Activated CD4-positive, alpha-beta T cell treated with anti-CD3 and anti-CD28 coated beads, Interleukin-2, amount 10 ng/mL, durations not matched to agents 7 days and 5 days (primary cell): ENCODE results near the gene FAF2. TPM values are rescaled to one million over a fixed set of nuclear protein-coding genes. Genes with fewer than 3 reads are reported as not detected.
A peak's percentile ranks its signal among the peaks of the same experiment; 100 is the strongest.

Experiments used
- CTCF ChIA-PET: fragments of 350-600 bp; sonication (Branson Sonifier 250); formaldehyde crosslinking; loops from one replicate; lab custom pipeline; 2021; ENCODE audit warnings: antibody characterized with exemption; lab: Charles Lee
- POLR2A ChIA-PET: fragments of 350-600 bp; sonication (Branson Sonifier 250); formaldehyde crosslinking; loops from one replicate; lab custom pipeline; 2021; ENCODE audit warnings: antibody characterized with exemption; lab: Charles Lee
- DNase-seq: peaks from one replicate; pipeline ENCODE4 v3.0.0-alpha.2; 2020
- H3K27ac Mint-ChIP-seq: one replicate; pipeline ENCODE4 v1.8.0; 2021; ENCODE audit warnings: mild to moderate bottlenecking, moderate library complexity, mixed read lengths
- H3K27me3 Mint-ChIP-seq: one replicate; pipeline ENCODE4 v1.8.0; 2021; ENCODE audit warnings: mixed read lengths
- H3K36me3 Mint-ChIP-seq: one replicate; pipeline ENCODE4 v1.8.0; 2021; ENCODE audit warnings: low read depth, mixed read lengths
- H3K4me1 Mint-ChIP-seq: one replicate; pipeline ENCODE4 v1.8.0; 2021; ENCODE audit warnings: mixed read lengths
- H3K4me3 Mint-ChIP-seq: one replicate; pipeline ENCODE4 v1.8.0; 2021; ENCODE audit warnings: mild to moderate bottlenecking, moderate library complexity, mixed read lengths
- H3K9me3 Mint-ChIP-seq: one replicate; pipeline ENCODE4 v1.8.0; 2021; ENCODE audit warnings: mixed read lengths
- total RNA-seq, 2 experiments: library from RNA; stranded (reverse); gene quantifications; one replicate each; pipeline ENCODE4 v1.2.3, GENCODE V29; 2021

The FAF2 gene
- total RNA-seq, 2 experiments from 2014 or later: 32.3 to 41.0 TPM

- Mint-ChIP-seq H3K9me3 (no peaks in the 10 kb centered on the region), H3K4me3 (peak overlapping the region; percentile 58), H3K36me3 (peaks cover 2% of the 10 kb centered on the region), H3K4me1 (peaks cover 32% of the 10 kb centered on the region), H3K27ac (no peak overlapping the region), H3K27me3 (peaks cover 7% of the 10 kb centered on the region)
- ChIA-PET POLR2A (no interaction called here), CTCF (interaction anchor here (1.3 to 2.9 kb wide), 5 partner anchors 14 to 92 kb away, joined by 3 to 31 read pairs (median 4); partner anchors contain the start of genes CLTB and RNF44)
- DNase-seq: no peak
Measured at GRCh38 chr5:176446028-176446665, 2.0 kb upstream of the FAF2 start.

DNA sequence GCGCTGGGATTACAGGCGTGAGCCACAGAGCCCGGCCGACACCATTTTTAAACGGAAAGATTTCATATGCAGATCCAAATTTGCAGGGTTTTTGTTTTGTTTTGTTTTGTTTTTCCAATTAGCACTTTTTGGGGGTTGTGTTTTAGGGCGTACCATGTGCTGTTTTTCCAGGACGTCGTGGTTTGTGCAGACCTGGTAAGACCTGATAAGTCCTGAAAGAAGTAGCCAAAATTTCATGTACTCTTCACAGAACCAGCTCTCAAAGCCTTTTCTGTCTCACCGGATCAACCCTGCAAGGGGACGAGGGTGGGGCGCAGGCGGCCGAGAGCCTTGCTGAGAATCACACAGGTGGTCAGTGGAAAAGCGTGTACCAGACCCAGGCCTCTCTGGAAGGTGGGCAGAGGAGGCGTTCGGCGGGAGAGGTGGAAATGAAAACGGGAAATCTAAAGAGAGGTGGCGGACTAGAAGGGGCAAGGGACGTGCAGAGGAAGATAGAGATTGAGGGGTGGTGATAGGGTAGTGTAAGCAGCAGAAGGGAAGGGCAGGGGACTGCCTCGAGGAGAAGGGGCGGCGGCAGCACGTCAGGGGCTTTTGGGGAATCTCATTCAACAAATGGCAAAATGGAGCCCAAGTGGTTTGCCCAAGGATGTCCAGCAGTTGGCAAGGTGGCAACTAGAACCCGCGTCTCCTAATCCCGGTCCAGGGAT lies 1.1 kb upstream of the FAF2 start:
- Mint-ChIP-seq H3K9me3 (no peaks in the 10 kb centered on the region), H3K27ac (peak overlapping the region; percentile 97)

GRCh38 chr5:176447591-176447977 lies 601 bp upstream of the FAF2 start:
- Mint-ChIP-seq H3K27me3 (no peaks in the 10 kb centered on the region), H3K36me3 (peaks cover 4% of the 10 kb centered on the region), H3K27ac (peak overlapping the region; percentile 97), H3K4me3 (peak overlapping the region; percentile 87), H3K9me3 (no peaks in the 10 kb centered on the region), H3K4me1 (peaks cover 35% of the 10 kb centered on the region)
- ChIA-PET CTCF (interaction anchor here (0.6 to 2.9 kb wide), 30 partner anchors 9 to 897 kb away, joined by 3 to 31 read pairs (median 4); partner anchors contain the start of genes CLTB, KIAA1191 and RNF44), POLR2A (interaction anchor here (0.6 to 1.4 kb wide), 4 partner anchors 8 to 90 kb away, joined by 3 to 4 read pairs (median 4); partner anchors contain the start of gene RNF44)
- no peak for DNase-seq

More for the DNA sequence above, 1.1 kb upstream of the FAF2 start:
- Mint-ChIP-seq H3K4me3 (peak overlapping the region; percentile 87), H3K36me3 (peaks cover 2% of the 10 kb centered on the region), H3K27me3 (peaks cover 4% of the 10 kb centered on the region), H3K4me1 (peaks cover 32% of the 10 kb centered on the region)
- no peak for DNase-seq
- ChIA-PET POLR2A (interaction anchor here (1.1 to 1.4 kb wide), 2 partner anchors 19 to 91 kb away, joined by 4 read pairs; partner anchors contain the start of gene RNF44), CTCF (interaction anchor here (0.6 to 2.9 kb wide), 32 partner anchors 8 to 898 kb away, joined by 3 to 31 read pairs (median 4); partner anchors contain the start of genes CLTB, KIAA1191 and RNF44)

DNA sequence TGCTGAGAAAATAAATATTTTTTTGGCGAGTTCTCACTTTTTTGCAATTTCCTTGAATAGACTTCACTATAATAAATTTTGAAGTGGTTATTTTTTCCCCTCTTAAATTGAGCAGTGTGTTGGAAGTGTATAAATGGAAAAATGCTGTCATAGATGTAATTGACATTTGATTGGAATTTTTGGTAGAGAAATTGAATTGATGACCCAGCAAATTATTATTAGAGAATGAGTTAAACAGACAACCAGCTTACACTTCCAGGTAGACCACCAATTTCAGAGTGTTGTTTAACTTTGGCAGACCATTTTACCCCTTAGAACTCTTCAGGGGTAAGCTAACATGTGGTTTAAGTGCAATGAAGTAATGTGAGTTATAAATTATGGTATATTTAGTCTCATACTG lies 1.9 kb downstream of the FAF2 start:
- no peak overlapping the region for H3K4me3 Mint-ChIP-seq
- H3K36me3 Mint-ChIP-seq: peaks cover 21% of the 10 kb centered on the region
- H3K27ac Mint-ChIP-seq: no peak overlapping the region
- no peaks in the 10 kb centered on the region for H3K9me3 Mint-ChIP-seq
- H3K4me1 Mint-ChIP-seq: peaks cover 42% of the 10 kb centered on the region
- H3K27me3 Mint-ChIP-seq: no peaks in the 10 kb centered on the region
- ChIA-PET CTCF (no interaction called here), POLR2A (interaction anchor here (0.6 kb wide), 1 partner anchor 929 kb away, joined by 3 read pairs; no protein-coding TSS in a partner anchor)
- no peak for DNase-seq

DNA sequence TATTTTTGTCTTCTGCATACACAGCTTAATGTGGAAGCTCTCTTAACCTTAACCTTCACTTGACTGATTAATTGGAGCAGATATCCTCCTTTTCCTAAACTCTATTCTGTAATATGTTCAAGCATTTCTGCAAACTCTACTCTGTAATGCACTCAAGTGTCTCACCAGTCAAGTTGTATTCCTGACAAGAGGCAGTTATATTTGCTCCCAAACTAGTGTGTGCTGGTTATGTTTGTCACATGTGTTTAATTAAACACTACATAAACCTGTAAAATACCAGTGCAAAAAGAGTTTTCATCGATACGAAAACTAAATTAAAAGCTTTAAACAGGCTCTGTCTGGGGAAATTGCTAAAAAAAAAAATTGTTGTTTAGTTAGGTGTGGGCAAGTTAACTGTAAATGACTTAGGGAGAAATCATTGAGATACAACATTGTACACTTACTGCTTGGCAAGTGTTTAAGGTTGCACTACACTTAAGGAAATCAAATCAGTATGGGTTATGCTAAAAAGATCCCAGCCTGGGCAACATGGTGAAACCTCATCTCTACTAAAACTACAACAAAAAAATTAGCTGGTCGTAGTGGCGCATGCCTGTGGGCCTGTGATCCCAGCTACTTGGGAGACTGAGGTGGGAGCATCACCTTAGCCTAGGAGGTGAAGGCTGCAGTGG lies 6.7 kb downstream of the FAF2 start:
- ChIA-PET POLR2A (no interaction called here), CTCF (interaction anchor here (0.6 to 1.5 kb wide), 2 partner anchors 12 to 51 kb away, joined by 3 to 4 read pairs; no protein-coding TSS in a partner anchor)
- H3K36me3 Mint-ChIP-seq: peaks cover 33% of the 10 kb centered on the region
- H3K9me3 Mint-ChIP-seq: no peaks in the 10 kb centered on the region
- H3K27ac Mint-ChIP-seq: no peak overlapping the region
- H3K4me3 Mint-ChIP-seq: no peak overlapping the region
- peaks cover 32% of the 10 kb centered on the region for H3K4me1 Mint-ChIP-seq
- H3K27me3 Mint-ChIP-seq: no peaks in the 10 kb centered on the region
- DNase-seq: no peak

GRCh38 chr5:176458904-176459561 lies 10.8 kb downstream of the FAF2 start:
- ChIA-PET CTCF (interaction anchor here (1.1 to 2.0 kb wide), 3 partner anchors 9 to 11 kb away, joined by 3 to 6 read pairs (median 5); no protein-coding TSS in a partner anchor), POLR2A (no interaction called here)
- no peaks in the 10 kb centered on the region for H3K9me3 Mint-ChIP-seq
- H3K27me3 Mint-ChIP-seq: no peaks in the 10 kb centered on the region
- peaks cover 22% of the 10 kb centered on the region for H3K36me3 Mint-ChIP-seq
- H3K4me3 Mint-ChIP-seq: no peak overlapping the region
- H3K4me1 Mint-ChIP-seq: peaks cover 22% of the 10 kb centered on the region
- H3K27ac Mint-ChIP-seq: no peak overlapping the region
- DNase-seq: no peak

DNA sequence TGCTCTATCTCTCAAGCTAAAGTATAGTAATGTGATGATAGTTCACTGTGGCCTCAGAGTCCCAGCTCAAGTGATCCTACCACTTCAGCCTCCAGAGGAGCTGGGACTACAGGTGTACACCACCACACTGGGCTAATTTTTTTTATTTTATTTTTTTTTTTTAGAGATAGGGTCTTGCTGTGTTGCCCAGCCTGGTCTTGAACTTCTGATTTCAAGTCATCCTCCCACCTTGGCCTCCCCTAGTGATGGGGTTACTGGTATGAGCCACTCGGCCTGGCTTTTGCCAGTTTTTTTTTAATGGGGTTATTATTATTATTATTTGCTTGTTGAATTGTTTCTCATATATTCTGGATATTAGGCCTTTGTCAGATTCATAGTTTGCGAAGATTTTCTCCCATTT lies 13.2 kb downstream of the FAF2 start:
- POLR2A ChIA-PET: no interaction called here
- CTCF ChIA-PET: interaction anchor here (0.7 kb wide), 1 partner anchor 1020 kb away, joined by 3 read pairs; no protein-coding TSS in a partner anchor

GRCh38 chr5:176463113-176463764 lies 15.1 kb downstream of the FAF2 start:
- peaks cover 16% of the 10 kb centered on the region for H3K4me1 Mint-ChIP-seq
- peaks cover 22% of the 10 kb centered on the region for H3K36me3 Mint-ChIP-seq
- ChIA-PET CTCF (interaction anchor here (1.3 kb wide), 1 partner anchor 15 kb away, joined by 5 read pairs; the partner anchor contains the start of gene FAF2), POLR2A (no interaction called here)
- peak overlapping the region; percentile 19 for H3K27ac Mint-ChIP-seq
- DNase-seq: no peak
- H3K9me3 Mint-ChIP-seq: no peaks in the 10 kb centered on the region
- no peak overlapping the region for H3K4me3 Mint-ChIP-seq
- H3K27me3 Mint-ChIP-seq: no peaks in the 10 kb centered on the region

More for the DNA sequence above, 13.2 kb downstream of the FAF2 start:
- H3K36me3 Mint-ChIP-seq: peaks cover 22% of the 10 kb centered on the region
- no peak overlapping the region for H3K4me3 Mint-ChIP-seq
- no peak for DNase-seq
- no peaks in the 10 kb centered on the region for H3K9me3 Mint-ChIP-seq
- no peak overlapping the region for H3K27ac Mint-ChIP-seq
- no peaks in the 10 kb centered on the region for H3K27me3 Mint-ChIP-seq
- peaks cover 18% of the 10 kb centered on the region for H3K4me1 Mint-ChIP-seq

GRCh38 chr5:176466245-176466871 lies 18.2 kb downstream of the FAF2 start:
- peaks cover 4% of the 10 kb centered on the region for H3K4me1 Mint-ChIP-seq
- no peak overlapping the region for H3K4me3 Mint-ChIP-seq
- peaks cover 19% of the 10 kb centered on the region for H3K36me3 Mint-ChIP-seq
- no peak overlapping the region for H3K27ac Mint-ChIP-seq
- no peaks in the 10 kb centered on the region for H3K27me3 Mint-ChIP-seq
- ChIA-PET POLR2A (interaction anchor here (1.3 kb wide), 1 partner anchor 18 kb away, joined by 4 read pairs; the partner anchor contains the start of gene FAF2), CTCF (interaction anchor here (1.2 to 3.4 kb wide), 2 partner anchors 11 to 18 kb away, joined by 4 to 14 read pairs; partner anchors contain the start of gene FAF2)
- H3K9me3 Mint-ChIP-seq: no peaks in the 10 kb centered on the region
- DNase-seq: no peak

GRCh38 chr5:176469296-176469695 lies 21.1 kb downstream of the FAF2 start:
- no peak overlapping the region for H3K4me3 Mint-ChIP-seq
- peaks cover 5% of the 10 kb centered on the region for H3K4me1 Mint-ChIP-seq
- CTCF ChIA-PET: interaction anchor here (0.6 to 1.0 kb wide), 3 partner anchors 10 to 993 kb away, joined by 3 to 5 read pairs (median 3); no protein-coding TSS in a partner anchor
- no peaks in the 10 kb centered on the region for H3K9me3 Mint-ChIP-seq
- H3K27ac Mint-ChIP-seq: no peak overlapping the region
- H3K36me3 Mint-ChIP-seq: peaks cover 28% of the 10 kb centered on the region
- POLR2A ChIA-PET: interaction anchor here (0.6 kb wide), 1 partner anchor 53 kb away, joined by 6 read pairs; the partner anchor contains the start of gene CLTB
- H3K27me3 Mint-ChIP-seq: no peaks in the 10 kb centered on the region
- DNase-seq: no peak

GRCh38 chr5:176470539-176470938 lies 22.4 kb downstream of the FAF2 start:
- H3K9me3 Mint-ChIP-seq: no peaks in the 10 kb centered on the region
- DNase-seq: no peak
- H3K27me3 Mint-ChIP-seq: no peaks in the 10 kb centered on the region
- peaks cover 5% of the 10 kb centered on the region for H3K4me1 Mint-ChIP-seq
- ChIA-PET POLR2A (no interaction called here), CTCF (interaction anchor here (1.0 to 1.2 kb wide), 2 partner anchors 13 to 69 kb away, joined by 3 to 6 read pairs; no protein-coding TSS in a partner anchor)
- H3K27ac Mint-ChIP-seq: no peak overlapping the region
- peaks cover 33% of the 10 kb centered on the region for H3K36me3 Mint-ChIP-seq
- H3K4me3 Mint-ChIP-seq: no peak overlapping the region
